HepG2 (cell line): ENCODE measurements around the gene ERP44. TPM values are rescaled to one million over a fixed set of nuclear protein-coding genes. Genes with fewer than 3 reads are reported as not detected.
A peak's percentile ranks its signal among the peaks of the same experiment; 100 is the strongest.

Experiments
- ATM ChIP-seq: fragments of 450-650 bp; IDR thresholded peaks from 2 replicates; pipeline ENCODE4 v1.7.1; 2017; ENCODE audit warnings: mild to moderate bottlenecking, borderline replicate concordance
- CBX1 ChIP-seq: IDR thresholded peaks from one replicate; pipeline ENCODE4 v1.6.1; 2016; ENCODE audit warnings: antibody characterized with exemption, low read depth
- E2F1 ChIP-seq: sonication (generic); formaldehyde crosslinking; IDR thresholded peaks from 2 replicates; pipeline ENCODE4 v1.5.0; 2020; ENCODE audit warnings: missing genetic modification reagents
- FOXA3 ChIP-seq: IDR thresholded peaks from 2 replicates; pipeline ENCODE4 v1.6.1; 2016; ENCODE audit warnings: missing genetic modification reagents, missing compliant biosample characterization
- GABPA ChIP-seq, 2 experiments: IDR thresholded peaks; 2 replicates each; pipeline ENCODE4 v1.6.1; 2011 to 2016; ENCODE audit warnings: low read depth in 2 of 2, low read length in 1 of 2, missing biosample characterization in 1 of 2, missing genetic modification characterization in 1 of 2
- GABPB1 ChIP-seq: IDR thresholded peaks from 2 replicates; pipeline ENCODE4 v1.6.1; 2016; ENCODE audit warnings: mild to moderate bottlenecking, missing genetic modification reagents, moderate library complexity, missing compliant biosample characterization
- GLI4 ChIP-seq: sonication (generic); formaldehyde crosslinking; IDR thresholded peaks from 2 replicates; pipeline ENCODE4 v1.5.1; 2020; ENCODE audit warnings: missing genetic modification reagents, mild to moderate bottlenecking, moderate library complexity, borderline replicate concordance
- HNRNPL ChIP-seq: fragments of 200-400 bp; formaldehyde crosslinking; IDR thresholded peaks from 2 replicates; pipeline ENCODE4 v1.6.1; 2017; ENCODE audit warnings: mild to moderate bottlenecking, low read depth, low read length
- HNRNPLL ChIP-seq: fragments of 200-400 bp; formaldehyde crosslinking; IDR thresholded peaks from 2 replicates; pipeline ENCODE4 v1.6.1; 2017; ENCODE audit warnings: mild to moderate bottlenecking, low read depth, low read length; ENCODE audit not compliant: poor library complexity, severe bottlenecking
- HNRNPUL1 ChIP-seq: fragments of 200-400 bp; formaldehyde crosslinking; IDR thresholded peaks from 2 replicates; pipeline ENCODE4 v1.6.1; 2017; ENCODE audit warnings: low read depth, mild to moderate bottlenecking, low read length, moderate library complexity
- MED13 ChIP-seq: sonication (generic); formaldehyde crosslinking; IDR thresholded peaks from 2 replicates; pipeline ENCODE4 v1.5.0; 2020; ENCODE audit warnings: missing genetic modification reagents
- PHF5A ChIP-seq: IDR thresholded peaks from one replicate; pipeline ENCODE4 v1.6.1; 2018; ENCODE audit warnings: low read depth, missing genetic modification reagents; ENCODE audit not compliant: unreplicated experiment
- RFX5 ChIP-seq: IDR thresholded peaks from 2 replicates; pipeline ENCODE4 v1.6.1; 2011; ENCODE audit warnings: low read depth, low read length, improper control_type of control experiment
- RFXANK ChIP-seq: IDR thresholded peaks from 2 replicates; pipeline ENCODE4 v1.6.1; 2016
- SOX13 ChIP-seq, 3 experiments: fragments of 450-650 bp in 1 of 3; sonication (generic) in 1 of 3; formaldehyde crosslinking in 1 of 3; IDR thresholded peaks in 2 of 3; conservative IDR thresholded peaks in 1 of 3; 2 replicates each; pipeline versions ENCODE4 v1.5.0 to v1.6.1; 2016 to 2020; ENCODE audit warnings: antibody characterized with exemption in 1 of 3, mild to moderate bottlenecking in 1 of 3, missing compliant biosample characterization in 1 of 3, missing genetic modification reagents in 1 of 3, moderate library complexity in 1 of 3
- SP1 ChIP-seq, 2 experiments: fragments of 450-650 bp in 1 of 2; sonication (generic) in 1 of 2; formaldehyde crosslinking in 1 of 2; IDR thresholded peaks; 2 replicates each; pipeline versions ENCODE4 v1.4.0 to v1.6.1; 2016 to 2020; ENCODE audit warnings: missing genetic modification reagents in 1 of 2
- SRSF9 ChIP-seq: fragments of 200-400 bp; formaldehyde crosslinking; IDR thresholded peaks from 2 replicates; pipeline ENCODE4 v1.6.1; 2018; ENCODE audit warnings: borderline replicate concordance, mild to moderate bottlenecking, low read depth, low read length; ENCODE audit not compliant: insufficient read depth, poor library complexity, severe bottlenecking
- TBX2 ChIP-seq: sonication (generic); formaldehyde crosslinking; IDR thresholded peaks from 2 replicates; pipeline ENCODE4 v1.5.0; 2020; ENCODE audit warnings: missing genetic modification reagents, mild to moderate bottlenecking, borderline replicate concordance
- YEATS2 ChIP-seq: sonication (generic); formaldehyde crosslinking; IDR thresholded peaks from 2 replicates; pipeline ENCODE4 v1.4.0; 2020; ENCODE audit warnings: missing genetic modification reagents, borderline replicate concordance
- ZNF614 ChIP-seq: IDR thresholded peaks from 2 replicates; pipeline ENCODE4 v1.6.1; 2018; ENCODE audit warnings: missing biosample characterization, missing genetic modification reagents, inconsistent platforms, borderline replicate concordance
- ZNF766 ChIP-seq: sonication (generic); formaldehyde crosslinking; IDR thresholded peaks from 2 replicates; pipeline ENCODE4 v1.5.0; 2020; ENCODE audit warnings: missing genetic modification reagents, borderline replicate concordance
- ZNF800 ChIP-seq: sonication (generic); formaldehyde crosslinking; IDR thresholded peaks from 2 replicates; pipeline ENCODE4 v1.4.0; 2020; ENCODE audit warnings: missing genetic modification reagents
- polyA plus RNA-seq, 8 experiments: library from polyadenylated mRNA; depleted of rRNA in 3 of 8; stranded (reverse) in 7 of 8; unstranded in 1 of 8; fragments of >200 nt; fragmentation: Illumina TruSeq in 4 of 8; extraction: Trizol in 4 of 8; gene quantifications; 2 replicates each; pipeline versions ENCODE4 v1.2.1 to v1.2.3, GENCODE V29; 2011 to 2016; ENCODE audit warnings: low read depth in 4 of 8, missing spikeins in 1 of 8, mixed read lengths in 1 of 8; ENCODE audit not compliant: insufficient read depth in 1 of 8
- total RNA-seq, 5 experiments: library from RNA; depleted of rRNA; stranded (reverse); fragments of >200 nt; fragmentation: Illumina TruSeq; extraction: Trizol; gene quantifications; 2 replicates each; pipeline ENCODE4 v1.2.3, GENCODE V29; 2016; ENCODE audit warnings: low read depth in 1 of 5
- TF ChIP-seq, protein P1 (sequence below): sonication (generic); formaldehyde crosslinking; IDR thresholded peaks from 2 replicates; pipeline ENCODE4 v1.4.0; 2020; ENCODE audit warnings: missing genetic modification reagents

ERP44 gene
- total and polyA plus RNA-seq, 2 of the 13 experiments (the other 11 are each of a cell fraction or from before 2014, with no cell fraction given): 8.9 to 13.8 TPM

DNA sequence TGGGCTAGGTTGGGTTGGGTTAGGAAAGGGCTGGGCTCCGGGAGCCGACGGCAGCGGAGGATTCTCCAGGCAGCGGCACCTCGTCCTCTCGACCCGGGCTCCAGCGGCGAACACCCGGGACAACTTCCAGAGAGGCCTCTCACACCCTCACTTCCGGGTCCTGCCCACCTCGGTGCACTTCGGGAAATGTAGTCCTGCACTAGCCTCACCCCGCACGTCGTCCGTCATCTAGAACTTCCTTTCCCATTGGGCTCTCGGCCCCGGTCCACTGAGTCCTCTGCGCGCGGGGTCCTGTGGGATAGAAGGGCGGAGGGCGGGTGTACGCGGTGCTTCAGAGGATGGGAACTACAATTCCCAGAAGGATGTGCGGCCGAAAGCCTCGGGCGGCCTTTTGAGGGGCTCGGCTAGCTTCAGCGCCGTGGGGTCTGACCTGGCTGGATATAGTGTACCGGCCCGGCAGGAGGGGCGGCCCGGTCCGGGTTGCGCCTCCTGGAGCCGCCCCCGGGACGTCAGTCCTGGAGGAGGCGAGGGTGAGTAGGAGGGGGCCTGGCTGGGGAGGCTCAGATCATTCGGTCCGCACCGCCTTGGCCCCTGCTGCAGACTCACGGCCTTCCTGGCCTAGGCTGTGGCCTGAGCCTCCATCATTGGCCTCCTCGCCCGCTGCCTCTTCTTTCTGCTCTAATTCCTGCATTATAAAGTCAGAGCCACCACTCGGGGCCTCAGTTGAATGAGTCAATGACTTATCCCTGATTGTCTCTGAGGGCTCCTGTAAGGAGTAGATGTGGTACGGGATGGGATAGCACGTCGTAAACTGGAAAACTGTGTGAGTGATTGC lies at the start of gene ERP44, which contains the start of gene INVS (continued):
- peak; percentile 42; the same call in 1 of the 2 replicates for TF ChIP-seq ZNF614
- no peak for TF ChIP-seq SOX13 (IDR thresholded peaks at IDR 0.05)
- TF ChIP-seq SOX13 (CRISPR knock-in tag; conservative IDR thresholded peaks at IDR 0.05 in 1 of 2, IDR thresholded peaks at IDR 0.05 in 1 of 2): no peak
- 0 out of 2 replicates have a peak, but pooled peaks have one; percentile 26 for TF ChIP-seq HNRNPL
- TF ChIP-seq YEATS2 (CRISPR knock-in tag): peak; percentile 69
- no peak for TF ChIP-seq E2F1 (CRISPR knock-in tag)
- no peak for TF ChIP-seq ZNF766 (CRISPR knock-in tag)
- no peak for TF ChIP-seq GLI4
- TF ChIP-seq HNRNPUL1: no peak
- TF ChIP-seq CBX1: no peak
- TF ChIP-seq ATM: no peak
- TF ChIP-seq HNRNPLL: peak; percentile 51
- no peak for TF ChIP-seq PHF5A (CRISPR knock-in tag)
- no peak for TF ChIP-seq MED13 (CRISPR knock-in tag)
- TF ChIP-seq, protein P1, sequence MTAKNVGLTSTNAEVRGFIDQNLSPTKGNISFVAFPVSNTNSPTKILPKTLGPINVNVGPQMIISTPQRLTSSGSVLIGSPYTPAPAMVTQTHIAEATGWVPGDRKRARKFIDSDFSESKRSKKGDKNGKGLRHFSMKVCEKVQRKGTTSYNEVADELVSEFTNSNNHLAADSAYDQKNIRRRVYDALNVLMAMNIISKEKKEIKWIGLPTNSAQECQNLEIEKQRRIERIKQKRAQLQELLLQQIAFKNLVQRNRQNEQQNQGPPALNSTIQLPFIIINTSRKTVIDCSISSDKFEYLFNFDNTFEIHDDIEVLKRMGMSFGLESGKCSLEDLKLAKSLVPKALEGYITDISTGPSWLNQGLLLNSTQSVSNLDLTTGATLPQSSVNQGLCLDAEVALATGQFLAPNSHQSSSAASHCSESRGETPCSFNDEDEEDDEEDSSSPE: peak; percentile 44; the same call in 1 of the 2 replicates
- TF ChIP-seq SP1 (IDR thresholded peaks at IDR 0.05): no peak
- TF ChIP-seq SP1 (CRISPR knock-in tag; IDR thresholded peaks at IDR 0.05): peak; percentile 40; the same call in 1 of the 2 replicates
- TF ChIP-seq RFX5: no peak
- TF ChIP-seq GABPA (IDR thresholded peaks at IDR 0.05; ENCODE audit: low read depth, low read length): peak; percentile 85
- peak; percentile 94 for TF ChIP-seq GABPA (CRISPR knock-in tag; IDR thresholded peaks at IDR 0.05; ENCODE audit: low read depth)
- peak; percentile 86 for TF ChIP-seq TBX2 (CRISPR knock-in tag)
- TF ChIP-seq SRSF9: no peak
- TF ChIP-seq GABPB1 (CRISPR knock-in tag): peak; percentile 98
- TF ChIP-seq RFXANK (CRISPR knock-in tag): no peak
- TF ChIP-seq FOXA3 (CRISPR knock-in tag): no peak
- TF ChIP-seq ZNF800 (CRISPR knock-in tag): no peak
